Erythroblast (primary cell): ENCODE results near the gene TOP2B.

ENCODE experiments used
- GATA1 ChIP-seq: IDR thresholded peaks from 2 replicates; pipeline ENCODE4 v1.6.1; 2011; ENCODE audit warnings: low read depth, mild to moderate bottlenecking, control low read depth, low read length, moderate library complexity
- POLR2A ChIP-seq: IDR thresholded peaks from 2 replicates; pipeline ENCODE4 v1.6.1; 2011; ENCODE audit warnings: mild to moderate bottlenecking, low read length

GRCh38 chr3:25665315-25666280, 891 bp upstream of the TOP2B start:
- no peak for TF ChIP-seq POLR2A
- TF ChIP-seq GATA1, result no peak
